Memory B cell (primary cell): ENCODE measurements around the gene NWD2.

Source experiments
- ATAC-seq: fragments of 150-1000 bp; cut with Tn5 transposase; 2 replicates; pipeline ENCODE4 v1.10.0; 2021; ENCODE audit warnings: low read depth, mild to moderate bottlenecking, moderate library complexity
- DNase-seq, 2 donors: peaks; one replicate each; pipeline ENCODE4 v3.0.0; 2022; ENCODE audit warnings: low spot score in 2 of 2
- H3K27ac Mint-ChIP-seq: one replicate; pipeline ENCODE4 v1.8.0; 2022; ENCODE audit warnings: mild to moderate bottlenecking, moderate library complexity, mixed read lengths
- H3K27me3 Mint-ChIP-seq: one replicate; pipeline ENCODE4 v1.8.0; 2022; ENCODE audit warnings: mixed read lengths
- H3K36me3 Mint-ChIP-seq: one replicate; pipeline ENCODE4 v1.8.0; 2022; ENCODE audit warnings: mild to moderate bottlenecking, mixed read lengths
- H3K4me1 Mint-ChIP-seq: one replicate; pipeline ENCODE4 v1.8.0; 2022; ENCODE audit warnings: mixed read lengths
- H3K4me3 Mint-ChIP-seq: one replicate; pipeline ENCODE4 v1.8.0; 2022; ENCODE audit warnings: mild to moderate bottlenecking, moderate library complexity, mixed read lengths
- H3K9me3 Mint-ChIP-seq: one replicate; pipeline ENCODE4 v1.8.0; 2022; ENCODE audit warnings: mixed read lengths

NWD2 gene

DNA sequence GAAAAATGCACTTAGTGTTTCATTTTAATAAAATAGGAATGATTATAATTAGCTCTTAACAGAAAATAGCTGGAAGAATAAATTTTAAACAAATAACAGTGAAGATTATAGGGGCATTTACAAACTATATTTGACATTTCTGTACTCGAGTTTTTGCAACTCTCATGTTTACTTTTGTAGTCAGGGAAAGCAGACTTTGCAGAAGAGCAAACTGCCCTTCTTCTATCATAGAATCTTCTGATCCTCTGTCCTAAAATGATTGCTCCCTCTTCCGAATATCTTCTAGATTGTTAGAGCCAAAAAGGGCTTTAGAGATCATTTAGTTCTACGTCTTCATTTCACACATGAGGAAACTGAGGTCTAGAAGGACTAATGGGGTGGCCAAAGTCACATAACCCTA is 222.7 kb downstream of the NWD2 start:
- H3K27me3 Mint-ChIP-seq: peaks cover 4% of the 10 kb centered on the region
- H3K36me3 Mint-ChIP-seq: no peaks in the 10 kb centered on the region
- no peak for ATAC-seq
- peaks cover 3% of the 10 kb centered on the region for H3K4me1 Mint-ChIP-seq
- H3K4me3 Mint-ChIP-seq: no peak overlapping the region
- no peak for DNase-seq
- H3K27ac Mint-ChIP-seq: no peak overlapping the region
- no peaks in the 10 kb centered on the region for H3K9me3 Mint-ChIP-seq

- H3K4me1 Mint-ChIP-seq: peaks cover 3% of the 10 kb centered on the region
- no peak for DNase-seq
- no peaks in the 10 kb centered on the region for H3K36me3 Mint-ChIP-seq
- H3K27me3 Mint-ChIP-seq: peaks cover 6% of the 10 kb centered on the region
- no peak for ATAC-seq
- H3K9me3 Mint-ChIP-seq: no peaks in the 10 kb centered on the region
- no peak overlapping the region for H3K27ac Mint-ChIP-seq
- H3K4me3 Mint-ChIP-seq: no peak overlapping the region
Measured at GRCh38 chr4:37467824-37468223, 223.3 kb downstream of the NWD2 start.

DNA sequence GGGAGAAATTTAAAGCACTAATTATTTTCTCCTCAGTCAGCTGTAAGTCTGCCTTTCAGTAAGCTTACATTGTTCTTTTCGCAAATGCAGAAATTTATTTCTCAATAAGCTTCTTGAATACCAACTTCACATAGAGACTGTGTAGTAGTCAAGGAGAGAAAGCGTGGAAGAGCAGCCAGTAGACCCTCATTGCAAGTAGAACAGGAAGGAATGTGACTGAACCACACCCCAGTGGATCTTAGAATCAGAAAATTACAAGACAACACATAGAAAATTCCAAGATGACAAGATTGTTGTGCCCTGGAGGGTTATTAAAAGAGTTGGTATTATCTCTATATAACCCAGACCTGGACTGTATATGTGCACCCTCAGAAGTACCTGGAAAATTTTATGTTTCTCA is 224.7 kb downstream of the NWD2 start:
- DNase-seq (no peak), ATAC-seq (no peak)
- peaks cover 3% of the 10 kb centered on the region for H3K4me1 Mint-ChIP-seq
- no peaks in the 10 kb centered on the region for H3K36me3 Mint-ChIP-seq
- no peak overlapping the region for H3K4me3 Mint-ChIP-seq
- no peaks in the 10 kb centered on the region for H3K9me3 Mint-ChIP-seq
- H3K27me3 Mint-ChIP-seq: peaks cover 11% of the 10 kb centered on the region
- no peak overlapping the region for H3K27ac Mint-ChIP-seq

GRCh38 chr4:37470245-37470644 is 225.7 kb downstream of the NWD2 start:
- ATAC-seq: no peak
- H3K4me1 Mint-ChIP-seq: no peaks in the 10 kb centered on the region
- H3K27ac Mint-ChIP-seq: no peak overlapping the region
- no peaks in the 10 kb centered on the region for H3K36me3 Mint-ChIP-seq
- no peak for DNase-seq
- H3K9me3 Mint-ChIP-seq: no peaks in the 10 kb centered on the region
- no peak overlapping the region for H3K4me3 Mint-ChIP-seq
- H3K27me3 Mint-ChIP-seq: peaks cover 11% of the 10 kb centered on the region

GRCh38 chr4:37471093-37471492 is 226.6 kb downstream of the NWD2 start:
- ATAC-seq (no peak), DNase-seq (no peak)
- no peaks in the 10 kb centered on the region for H3K4me1 Mint-ChIP-seq
- H3K4me3 Mint-ChIP-seq: no peak overlapping the region
- H3K9me3 Mint-ChIP-seq: no peaks in the 10 kb centered on the region
- no peaks in the 10 kb centered on the region for H3K36me3 Mint-ChIP-seq
- H3K27me3 Mint-ChIP-seq: peaks cover 11% of the 10 kb centered on the region
- H3K27ac Mint-ChIP-seq: no peak overlapping the region

DNA sequence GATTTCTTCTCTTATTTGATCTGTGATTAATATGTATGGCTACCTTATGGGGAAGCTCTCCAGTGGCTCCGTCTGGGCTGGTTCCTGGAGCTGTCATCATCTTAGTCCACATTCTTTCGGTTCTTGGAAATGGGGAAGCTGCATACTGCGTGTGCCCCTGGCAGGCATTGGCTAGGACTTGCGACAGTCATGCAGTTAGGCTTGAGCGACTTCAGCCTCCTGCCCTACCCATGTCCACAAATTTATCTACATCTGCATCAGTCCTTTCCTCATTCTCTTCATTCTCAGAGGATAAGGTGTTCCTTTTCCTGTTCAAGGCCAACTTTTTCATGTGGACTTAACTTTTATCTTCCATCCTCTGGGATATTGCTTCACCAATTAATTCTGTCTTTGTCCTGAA is 227.4 kb downstream of the NWD2 start:
- Mint-ChIP-seq H3K9me3 (no peaks in the 10 kb centered on the region), H3K4me1 (no peaks in the 10 kb centered on the region), H3K36me3 (no peaks in the 10 kb centered on the region), H3K4me3 (no peak overlapping the region), H3K27ac (no peak overlapping the region), H3K27me3 (peaks cover 14% of the 10 kb centered on the region)
- DNase-seq (no peak), ATAC-seq (no peak)

GRCh38 chr4:37473807-37474206 is 229.3 kb downstream of the NWD2 start:
- H3K27me3 Mint-ChIP-seq: peaks cover 16% of the 10 kb centered on the region
- H3K36me3 Mint-ChIP-seq: no peaks in the 10 kb centered on the region
- no peak for DNase-seq
- no peak overlapping the region for H3K4me3 Mint-ChIP-seq
- ATAC-seq: no peak
- no peaks in the 10 kb centered on the region for H3K9me3 Mint-ChIP-seq
- H3K27ac Mint-ChIP-seq: no peak overlapping the region
- H3K4me1 Mint-ChIP-seq: no peaks in the 10 kb centered on the region

DNA sequence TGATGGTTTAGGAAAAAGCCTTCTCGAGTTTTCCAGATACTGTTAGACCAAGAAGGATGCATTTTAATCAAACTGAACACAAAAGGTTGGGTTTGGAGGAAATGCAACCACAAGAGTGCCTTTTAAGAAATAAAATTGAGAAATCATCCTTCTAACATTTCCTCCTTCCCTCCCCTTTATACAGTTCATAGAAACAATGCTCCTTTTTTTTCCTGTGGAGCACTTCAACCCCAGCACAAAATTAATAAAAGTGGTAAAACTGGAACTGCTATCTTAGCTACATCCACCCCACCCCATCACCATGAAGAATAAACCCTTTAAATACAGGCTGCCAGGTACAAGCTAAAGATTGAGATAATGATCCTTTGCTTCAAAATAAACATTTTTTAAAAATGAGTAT is 230.5 kb downstream of the NWD2 start:
- peaks cover 1% of the 10 kb centered on the region for H3K9me3 Mint-ChIP-seq
- no peak for DNase-seq
- peaks cover 2% of the 10 kb centered on the region for H3K36me3 Mint-ChIP-seq
- peaks cover 22% of the 10 kb centered on the region for H3K27me3 Mint-ChIP-seq
- H3K4me1 Mint-ChIP-seq: peaks cover 3% of the 10 kb centered on the region
- no peak overlapping the region for H3K4me3 Mint-ChIP-seq
- no peak for ATAC-seq
- H3K27ac Mint-ChIP-seq: no peak overlapping the region

GRCh38 chr4:37475776-37476175 is 231.2 kb downstream of the NWD2 start:
- peaks cover 2% of the 10 kb centered on the region for H3K36me3 Mint-ChIP-seq
- H3K9me3 Mint-ChIP-seq: peaks cover 1% of the 10 kb centered on the region
- H3K4me3 Mint-ChIP-seq: no peak overlapping the region
- no peak overlapping the region for H3K27ac Mint-ChIP-seq
- no peak for ATAC-seq
- DNase-seq: no peak
- H3K27me3 Mint-ChIP-seq: peaks cover 22% of the 10 kb centered on the region
- peaks cover 3% of the 10 kb centered on the region for H3K4me1 Mint-ChIP-seq

GRCh38 chr4:37476256-37476655 is 231.7 kb downstream of the NWD2 start:
- H3K9me3 Mint-ChIP-seq: peaks cover 1% of the 10 kb centered on the region
- no peak overlapping the region for H3K27ac Mint-ChIP-seq
- H3K4me3 Mint-ChIP-seq: no peak overlapping the region
- no peak for ATAC-seq
- H3K36me3 Mint-ChIP-seq: peaks cover 2% of the 10 kb centered on the region
- DNase-seq: no peak
- peaks cover 3% of the 10 kb centered on the region for H3K4me1 Mint-ChIP-seq
- H3K27me3 Mint-ChIP-seq: peaks cover 22% of the 10 kb centered on the region

GRCh38 chr4:37476691-37477090 is 232.1 kb downstream of the NWD2 start:
- no peak overlapping the region for H3K4me3 Mint-ChIP-seq
- peaks cover 3% of the 10 kb centered on the region for H3K9me3 Mint-ChIP-seq
- peaks cover 3% of the 10 kb centered on the region for H3K4me1 Mint-ChIP-seq
- H3K36me3 Mint-ChIP-seq: peaks cover 2% of the 10 kb centered on the region
- DNase-seq (no peak), ATAC-seq (no peak)
- H3K27ac Mint-ChIP-seq: no peak overlapping the region
- H3K27me3 Mint-ChIP-seq: peaks cover 22% of the 10 kb centered on the region

GRCh38 chr4:37477126-37477525 is 232.6 kb downstream of the NWD2 start:
- Mint-ChIP-seq H3K9me3 (peaks cover 5% of the 10 kb centered on the region), H3K36me3 (peaks cover 2% of the 10 kb centered on the region), H3K4me1 (peaks cover 3% of the 10 kb centered on the region), H3K27me3 (peaks cover 18% of the 10 kb centered on the region), H3K4me3 (no peak overlapping the region), H3K27ac (no peak overlapping the region)
- ATAC-seq: no peak
- DNase-seq: no peak

GRCh38 chr4:37478151-37478550 is 233.6 kb downstream of the NWD2 start:
- H3K4me1 Mint-ChIP-seq: peaks cover 3% of the 10 kb centered on the region
- H3K4me3 Mint-ChIP-seq: no peak overlapping the region
- no peak overlapping the region for H3K27ac Mint-ChIP-seq
- peaks cover 5% of the 10 kb centered on the region for H3K9me3 Mint-ChIP-seq
- DNase-seq: no peak
- peaks cover 2% of the 10 kb centered on the region for H3K36me3 Mint-ChIP-seq
- H3K27me3 Mint-ChIP-seq: peaks cover 15% of the 10 kb centered on the region
- no peak for ATAC-seq

DNA sequence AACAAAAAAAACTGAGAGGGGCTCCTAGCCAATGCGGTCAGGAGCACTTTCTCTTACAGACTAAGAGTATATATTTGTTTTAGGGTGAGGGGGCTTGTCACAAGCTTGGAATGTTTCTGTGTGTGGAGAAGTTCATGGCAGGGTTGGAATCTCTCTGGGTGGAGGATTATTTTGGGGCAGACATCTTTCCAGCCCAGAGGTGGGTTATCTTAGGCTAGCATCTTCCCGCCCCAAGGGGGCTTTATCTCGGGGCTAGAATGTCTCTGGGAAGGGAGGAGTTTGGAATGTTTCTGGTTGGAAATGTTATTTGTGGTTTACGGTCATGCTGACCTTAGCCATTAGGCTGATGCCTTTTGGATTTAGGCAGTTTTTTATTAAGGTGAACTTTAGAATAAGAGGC is 236.0 kb downstream of the NWD2 start:
- peaks cover 5% of the 10 kb centered on the region for H3K9me3 Mint-ChIP-seq
- no peak for ATAC-seq
- H3K27me3 Mint-ChIP-seq: peaks cover 11% of the 10 kb centered on the region
- no peak for DNase-seq
- H3K36me3 Mint-ChIP-seq: peaks cover 2% of the 10 kb centered on the region
- H3K4me1 Mint-ChIP-seq: peaks cover 3% of the 10 kb centered on the region
- no peak overlapping the region for H3K4me3 Mint-ChIP-seq
- H3K27ac Mint-ChIP-seq: no peak overlapping the region

DNA sequence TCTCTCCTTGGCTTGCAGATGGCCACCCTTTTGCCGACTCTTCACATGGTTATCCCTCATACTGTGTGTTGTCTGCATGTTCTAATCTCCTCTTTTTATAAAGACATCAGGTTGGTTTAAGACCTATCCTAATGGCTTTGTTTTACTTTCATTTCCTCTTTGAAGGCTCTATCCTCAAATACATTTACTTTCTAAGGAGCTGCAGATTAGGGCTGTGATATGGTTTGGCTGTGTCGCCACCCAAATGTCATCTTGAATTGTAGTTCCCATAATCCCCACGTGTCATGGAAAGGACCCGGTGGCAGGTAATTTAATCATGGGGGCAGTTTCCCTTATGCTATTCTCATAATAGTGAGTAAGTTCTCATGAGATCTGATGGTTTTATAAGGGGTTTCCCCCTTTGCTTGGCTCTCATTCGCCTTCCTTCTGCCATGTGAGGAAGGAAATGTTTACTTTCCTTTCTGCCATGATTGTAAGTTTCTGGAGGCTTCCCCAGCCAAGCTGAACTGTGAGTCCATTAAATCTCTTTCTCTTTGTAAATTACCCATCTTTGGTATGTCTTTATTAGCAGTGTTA is 237.1 kb downstream of the NWD2 start:
- H3K4me3 Mint-ChIP-seq: no peak overlapping the region
- H3K9me3 Mint-ChIP-seq: peaks cover 5% of the 10 kb centered on the region
- H3K36me3 Mint-ChIP-seq: peaks cover 2% of the 10 kb centered on the region
- H3K27me3 Mint-ChIP-seq: peaks cover 8% of the 10 kb centered on the region
- ATAC-seq (no peak), DNase-seq (no peak)
- no peak overlapping the region for H3K27ac Mint-ChIP-seq
- peaks cover 3% of the 10 kb centered on the region for H3K4me1 Mint-ChIP-seq
